Subcutaneous abdominal adipose tissue (tissue), 5 donors: ENCODE data around the gene ASIC3.
"Not testable (repeated sequence)": the region's sequence is repeated elsewhere in the genome, so short reads cannot be mapped to it uniquely, and the experiment has no call there.

Experiments used
- H3K27ac ChIP-seq: one replicate; pipeline ENCODE4 v1.7.0; 2013; ENCODE audit warnings: low read depth, mild to moderate bottlenecking, inconsistent platforms, low read length, moderate library complexity
- H3K27me3 ChIP-seq, 5 donors: one replicate each; pipeline ENCODE4 v1.7.0; 2013; ENCODE audit warnings: low read length in 5 of 5, inconsistent platforms in 1 of 5; ENCODE audit not compliant: control insufficient read depth in 5 of 5, insufficient read depth in 4 of 5
- H3K36me3 ChIP-seq, 5 donors: one replicate each; pipeline ENCODE4 v1.7.0; 2013; ENCODE audit warnings: low read length in 5 of 5; ENCODE audit not compliant: control insufficient read depth in 5 of 5, insufficient read depth in 5 of 5
- H3K4me1 ChIP-seq, 5 donors: one replicate each; pipeline ENCODE4 v1.7.0; 2013; ENCODE audit warnings: low read length in 5 of 5, mild to moderate bottlenecking in 3 of 5, moderate library complexity in 1 of 5; ENCODE audit not compliant: control insufficient read depth in 5 of 5, insufficient read depth in 5 of 5
- H3K4me3 ChIP-seq, 5 donors: one replicate each; pipeline ENCODE4 v1.7.0; 2013; ENCODE audit warnings: low read length in 5 of 5, low read depth in 1 of 5
- H3K9ac ChIP-seq, 5 donors: one replicate each; pipeline ENCODE4 v1.7.0; 2013; ENCODE audit warnings: low read length in 5 of 5, mild to moderate bottlenecking in 4 of 5, moderate library complexity in 3 of 5
- H3K9me3 ChIP-seq, 5 donors: one replicate each; pipeline ENCODE4 v1.7.0; 2013; ENCODE audit warnings: low read length in 5 of 5; ENCODE audit not compliant: control insufficient read depth in 5 of 5
- donor health status: healthy.
- donor health status: healthy.
- donor health status: healthy.
- donor health status: healthy.
- donor health status: healthy.

ASIC3 gene

GRCh38 chr7:151019130-151019447 lies 29.2 kb upstream of the ASIC3 start:
- peaks cover 0 to 2% (median 0%) of the 10 kb centered on the region in 5 donors for H3K36me3 ChIP-seq
- peaks cover 0 to 26% (median 18%) of the 10 kb centered on the region in 5 donors for H3K4me1 ChIP-seq
- H3K27me3 ChIP-seq = peaks cover 38 to 47% (median 42%) of the 10 kb centered on the region in 5 donors
- H3K9me3 ChIP-seq = no peaks in the 10 kb centered on the region
- no peak overlapping the region for H3K9ac ChIP-seq
- H3K27ac ChIP-seq = no peak overlapping the region
- H3K4me3 ChIP-seq = peak overlapping the region in 3 of 5 donors; percentile 38 to 57 (median 53)

DNA sequence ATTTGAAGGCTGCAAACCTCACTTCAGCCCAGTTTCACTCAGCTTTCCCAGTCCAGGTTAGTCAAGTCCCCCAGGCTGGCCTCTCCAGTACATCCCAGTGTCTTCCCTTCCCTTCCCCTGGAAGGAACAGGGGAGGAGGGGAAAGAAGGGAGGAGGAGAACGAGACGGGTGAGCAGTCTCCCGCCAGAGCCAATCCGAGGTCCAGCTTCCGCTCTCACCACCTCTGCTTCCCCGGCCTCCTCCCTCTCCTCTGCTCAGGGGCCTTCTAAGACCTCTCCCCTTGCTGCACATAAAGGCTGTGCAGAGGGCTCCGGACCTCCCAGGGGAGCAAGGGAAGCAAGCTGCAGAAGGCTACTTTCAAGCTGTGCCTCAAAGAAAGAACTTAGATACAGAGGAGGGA lies 28.1 kb upstream of the ASIC3 start:
- H3K4me3 ChIP-seq = no peak overlapping the region
- H3K27me3 ChIP-seq = peaks cover 35 to 45% (median 42%) of the 10 kb centered on the region in 5 donors
- H3K9me3 ChIP-seq = no peaks in the 10 kb centered on the region
- peaks cover 0 to 21% (median 17%) of the 10 kb centered on the region in 5 donors for H3K4me1 ChIP-seq
- H3K36me3 ChIP-seq = no peaks in the 10 kb centered on the region
- no peak overlapping the region for H3K9ac ChIP-seq
- no peak overlapping the region for H3K27ac ChIP-seq

DNA sequence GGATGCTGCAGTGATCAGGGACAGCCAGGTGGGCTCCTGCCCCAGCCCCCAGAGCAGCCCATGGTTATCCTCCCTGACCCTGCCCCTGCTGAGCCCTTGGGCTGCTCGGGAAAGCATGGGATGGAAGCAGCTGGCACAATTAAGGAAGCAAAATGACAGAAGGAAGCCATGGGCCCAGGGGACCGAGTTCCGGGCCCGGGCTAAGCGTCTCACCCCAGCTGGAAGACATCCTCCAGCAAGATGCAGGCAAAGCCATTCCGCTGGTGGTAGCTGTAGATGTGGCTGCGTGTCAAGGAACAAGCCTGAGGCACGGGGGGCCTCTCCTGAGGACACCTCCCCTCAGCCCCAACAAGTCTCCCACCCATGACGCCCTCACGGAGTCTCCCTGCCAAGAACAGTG lies 25.1 kb upstream of the ASIC3 start:
- Histone ChIP-seq H3K9me3 (no peaks in the 10 kb centered on the region), H3K4me1 (peaks cover 0 to 17% (median 15%) of the 10 kb centered on the region in 5 donors), H3K9ac (no peak overlapping the region), H3K27me3 (peaks cover 20 to 34% (median 26%) of the 10 kb centered on the region in 5 donors), H3K4me3 (no peak overlapping the region), H3K36me3 (no peaks in the 10 kb centered on the region), H3K27ac (no peak overlapping the region)

DNA sequence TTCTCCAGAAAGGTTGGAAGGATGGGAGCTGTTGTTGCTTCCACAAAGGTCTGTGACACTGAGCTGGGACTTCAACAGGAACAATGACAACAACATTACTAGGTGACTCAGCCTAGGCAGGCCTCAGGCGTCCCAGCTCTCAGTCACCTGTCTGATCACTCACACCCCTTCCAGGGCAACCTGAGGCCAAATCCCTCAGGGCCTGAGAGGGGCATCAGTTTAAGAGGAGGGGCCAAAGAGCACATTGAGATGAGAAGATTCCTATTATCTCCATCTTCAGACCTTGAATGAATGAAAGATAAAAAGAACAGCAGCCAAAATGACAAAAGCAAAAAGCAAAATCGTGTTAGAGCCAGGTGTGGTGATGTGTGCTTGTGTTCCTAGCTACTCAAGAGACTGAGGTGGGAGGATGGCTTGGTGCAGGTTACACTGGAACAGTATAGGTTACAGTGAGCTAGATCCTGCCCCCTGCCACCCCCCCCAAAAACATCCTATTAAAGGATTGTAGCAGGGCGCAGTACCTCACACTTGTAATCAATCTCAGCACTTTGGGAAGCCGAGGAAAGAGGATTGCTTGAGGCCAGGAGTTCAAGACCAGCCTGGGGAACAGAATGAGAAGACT lies 23.8 kb upstream of the ASIC3 start, which contains the start of gene ATG9B:
Gene ATG9B, minus strand, starts transcription at position 60 of the 622 bp plus-strand sequence. CDS start 71 bp downstream, outside the sequence.
- no peaks in the 10 kb centered on the region for H3K9me3 ChIP-seq
- no peaks in the 10 kb centered on the region for H3K36me3 ChIP-seq
- H3K27ac ChIP-seq = no peak within 1 kb of the TSS
- H3K4me1 ChIP-seq = peaks cover 0 to 16% (median 9%) of the 10 kb centered on the region in 5 donors
- no peak within 1 kb of the TSS for H3K4me3 ChIP-seq
- H3K9ac ChIP-seq = peak within 1 kb of the TSS in 1 of 5 donors; percentile 30
- H3K27me3 ChIP-seq = peaks cover 11 to 23% (median 17%) of the 10 kb centered on the region in 5 donors

GRCh38 chr7:151025924-151026671 lies 22.2 kb upstream of the ASIC3 start:
- peaks cover 0 to 19% (median 12%) of the 10 kb centered on the region in 5 donors for H3K4me1 ChIP-seq
- H3K27me3 ChIP-seq = peaks cover 0 to 8% (median 2%) of the 10 kb centered on the region in 5 donors
- H3K27ac ChIP-seq = no peak overlapping the region
- H3K36me3 ChIP-seq = peaks cover 0 to 3% (median 0%) of the 10 kb centered on the region in 5 donors
- H3K4me3 ChIP-seq = no peak overlapping the region
- H3K9ac ChIP-seq = no peak overlapping the region
- no peaks in the 10 kb centered on the region for H3K9me3 ChIP-seq

DNA sequence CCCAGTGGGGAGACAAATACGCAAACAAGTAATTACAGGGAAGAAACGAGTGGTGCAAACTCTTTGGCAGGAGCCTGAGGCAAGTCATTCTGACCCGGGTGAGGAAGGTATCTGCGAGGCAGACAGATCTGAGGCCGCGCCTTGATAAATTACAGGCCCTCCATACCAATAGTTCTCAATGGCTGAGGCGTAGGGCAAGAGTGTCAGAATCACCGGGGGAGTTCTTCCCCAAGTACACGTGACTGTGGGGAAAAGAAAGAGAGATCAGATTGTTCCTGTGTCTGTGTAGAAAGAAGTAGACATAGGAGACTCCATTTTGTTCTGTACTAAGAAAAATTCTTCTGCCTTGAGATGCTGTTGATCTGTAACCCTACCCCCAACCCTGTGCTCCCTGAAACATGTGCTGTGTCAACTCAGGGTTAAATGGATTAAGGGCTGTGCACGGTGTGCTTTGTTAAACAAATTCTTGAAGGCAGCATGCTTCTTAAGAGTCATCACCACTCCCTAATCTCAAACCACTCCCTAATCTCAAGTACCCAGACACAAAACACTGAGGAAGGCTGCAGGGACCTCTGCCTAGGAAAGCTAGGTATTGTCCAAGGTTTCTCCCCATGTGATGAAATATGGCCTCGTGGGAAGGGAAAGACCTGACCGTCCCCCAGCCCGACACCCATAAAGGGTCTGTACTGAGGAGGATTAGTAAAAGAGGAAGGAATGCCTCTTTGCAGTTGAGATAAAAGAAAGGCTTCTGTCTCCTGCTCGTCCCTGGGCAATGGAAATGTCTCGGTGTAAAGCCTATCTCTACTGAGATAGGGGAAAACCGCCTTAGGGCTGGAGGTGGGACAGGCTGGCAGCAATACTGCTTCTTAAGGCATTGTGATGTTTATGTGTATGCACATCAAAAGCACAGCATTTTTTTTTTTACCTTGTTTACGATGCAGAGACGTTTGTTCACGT lies 21.3 kb upstream of the ASIC3 start:
- H3K4me1 ChIP-seq = peaks cover 0 to 19% (median 12%) of the 10 kb centered on the region in 5 donors
- H3K27me3 ChIP-seq, H3K9ac ChIP-seq, H3K9me3 ChIP-seq, H3K27ac ChIP-seq: not testable (repeated sequence)
- H3K36me3 ChIP-seq = peaks cover 0 to 11% (median 0%) of the 10 kb centered on the region in 5 donors
- peak overlapping the region in 3 of 5 donors; percentile 84 to 93 (median 90) for H3K4me3 ChIP-seq

DNA sequence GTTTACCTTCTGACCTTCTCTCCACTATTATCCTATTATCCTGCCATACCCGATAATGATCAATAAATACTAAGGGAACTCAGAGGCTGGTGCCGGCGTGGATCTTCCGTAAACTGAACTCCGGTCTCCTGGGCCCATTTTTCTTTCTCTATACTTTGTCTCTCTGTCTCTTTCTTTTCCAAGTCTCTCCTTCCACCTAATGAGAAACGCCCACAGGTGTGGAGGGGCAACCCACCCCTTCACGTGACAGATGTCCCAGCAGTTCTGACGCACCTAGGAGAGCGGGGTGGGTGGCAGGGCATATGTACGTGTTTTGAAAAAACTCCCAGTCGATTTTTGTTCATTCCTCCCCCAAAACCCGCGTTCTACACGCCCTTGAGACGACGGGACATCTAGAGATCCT lies 20.6 kb upstream of the ASIC3 start:
- H3K9me3 ChIP-seq, H3K27ac ChIP-seq: not testable (repeated sequence)
- peak overlapping the region in 2 of 5 donors; percentile 33 to 54 for H3K9ac ChIP-seq

GRCh38 chr7:151028131-151028947 lies 20.0 kb upstream of the ASIC3 start, which contains the start of gene ABCB8:
Gene ABCB8 (plus strand): TSS chr7:151028450. CDS start chr7:151028516, 66 bp downstream.
- H3K27me3 ChIP-seq = peaks cover 0 to 5% (median 0%) of the 10 kb centered on the region in 5 donors
- H3K4me3 ChIP-seq = peak within 1 kb of the TSS; percentile 83 to 93 (median 90)
- peaks cover 0 to 19% (median 12%) of the 10 kb centered on the region in 5 donors for H3K4me1 ChIP-seq
- peak within 1 kb of the TSS; percentile 72 for H3K27ac ChIP-seq
- H3K36me3 ChIP-seq = peaks cover 0 to 21% (median 6%) of the 10 kb centered on the region in 5 donors
- H3K9ac ChIP-seq = peak within 1 kb of the TSS in 4 of 5 donors; percentile 54 to 78 (median 68)
- H3K9me3 ChIP-seq = no peaks in the 10 kb centered on the region

More for the DNA sequence above, 20.6 kb upstream of the ASIC3 start:
- Histone ChIP-seq H3K36me3 (peaks cover 0 to 15% (median under 1%) of the 10 kb centered on the region in 5 donors), H3K4me3 (peak overlapping the region; percentile 67 to 93 (median 90)), H3K4me1 (peaks cover 0 to 19% (median 12%) of the 10 kb centered on the region in 5 donors)
- H3K27me3 ChIP-seq = not testable (repeated sequence)
